Myometrial cell (primary cell): ENCODE measurements around the gene ACTBL2. TPM values are rescaled to one million over a fixed set of nuclear protein-coding genes. Genes with fewer than 3 reads are reported as not detected.

Experiments
- total RNA-seq: library from RNA; depleted of rRNA; stranded (reverse); fragments of >200 nt; gene quantifications from 2 replicates; pipeline ENCODE4 v1.2.3, GENCODE V29; 2015

ACTBL2 gene
- total RNA-seq = 3.2 and 5.1 TPM in 2 replicates

GRCh38 chr5:57482671-57483106 is at the start of gene ACTBL2:
Gene ACTBL2, minus strand, starts transcription at chr5:57482811. Its CDS starts 104 bp downstream, at chr5:57482707.

